ENCODE results near the gene ZIC5. TPM values are rescaled to one million over a fixed set of nuclear protein-coding genes. Genes with fewer than 3 reads are reported as not detected.

The ZIC5 gene
- total RNA-seq, 1 donor from 2014 or later = not detected

DNA sequence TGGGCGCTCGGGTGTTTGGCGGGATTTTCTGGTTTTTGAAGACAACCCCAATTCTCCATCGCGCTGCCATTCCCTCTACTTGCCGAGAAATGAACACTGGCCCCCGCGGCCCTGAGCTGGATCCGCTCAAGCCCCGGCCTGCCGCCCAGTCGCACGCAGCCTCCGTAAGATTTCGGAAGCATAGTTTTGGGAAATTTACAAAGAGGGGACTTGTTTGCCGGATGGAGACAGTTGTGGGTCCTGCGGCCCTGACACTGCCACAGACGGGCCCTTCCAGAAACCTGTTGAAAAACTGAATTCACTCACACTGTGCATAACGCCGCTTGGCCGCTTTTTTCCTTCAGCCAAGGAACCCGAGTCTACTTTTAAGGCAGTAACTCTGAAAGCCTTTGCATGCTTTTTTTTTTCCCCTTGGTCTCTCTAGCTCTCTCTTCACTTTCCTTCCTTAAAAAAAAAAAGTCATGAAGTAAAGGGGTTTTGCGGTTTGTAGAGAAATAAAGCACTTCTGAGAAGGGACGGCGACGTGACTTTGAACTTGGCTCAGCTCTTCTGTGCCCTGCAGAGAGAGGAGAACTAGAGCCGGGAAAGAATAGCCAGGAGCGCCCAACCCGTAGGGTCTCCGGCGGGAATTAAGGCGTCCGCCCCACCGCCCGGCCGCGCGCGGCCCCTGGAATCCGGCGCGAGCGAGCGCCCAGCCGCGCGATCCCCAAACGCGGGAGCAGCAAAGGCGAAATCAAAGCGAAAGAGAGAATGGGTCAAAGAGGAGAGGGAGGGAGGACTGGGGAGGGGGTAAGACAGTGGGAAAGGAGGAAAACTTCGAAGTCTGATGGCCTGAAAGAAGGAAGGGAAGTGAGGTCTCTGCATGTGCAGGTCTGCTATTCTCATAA lies 6.6 kb upstream of the ZIC5 start:
- no peak for ATAC-seq
- intact Hi-C loops (cut with DNase I) = no loop called here

DNA sequence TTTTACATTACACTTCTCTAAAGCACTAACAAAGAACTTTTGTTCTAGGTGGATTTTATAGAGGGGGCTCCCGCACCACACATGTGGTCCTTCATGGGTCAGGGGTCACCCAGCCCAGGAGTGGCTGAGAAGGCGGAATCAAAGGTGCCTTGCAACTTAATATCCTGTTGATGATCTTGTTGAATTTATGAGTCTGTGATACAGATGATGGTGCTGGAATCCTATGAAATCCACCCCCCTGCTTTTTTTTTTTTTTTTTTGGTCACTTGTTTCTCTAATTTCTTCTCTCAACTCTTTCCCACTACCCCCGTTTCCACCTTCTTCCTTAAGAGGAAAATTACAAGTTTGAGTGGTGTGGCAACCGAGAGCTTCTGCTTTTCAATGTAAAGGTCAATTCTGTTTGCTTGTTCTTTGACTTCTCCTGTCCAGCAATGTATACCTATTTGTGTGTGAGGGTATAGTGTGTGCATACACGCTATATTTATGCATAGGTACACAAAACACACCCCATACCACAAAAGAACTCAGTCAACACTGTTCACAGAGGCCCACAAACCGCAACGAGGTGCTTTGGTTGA lies 5.9 kb upstream of the ZIC5 start:
- intact Hi-C loops (cut with DNase I) = no loop called here
- ATAC-seq = no peak
- DNase-seq (ENCODE audit: missing footprints) = no peak

More for the DNA sequence above, 6.6 kb upstream of the ZIC5 start:
- DNase-seq (ENCODE audit: missing footprints) = no peak

DNA sequence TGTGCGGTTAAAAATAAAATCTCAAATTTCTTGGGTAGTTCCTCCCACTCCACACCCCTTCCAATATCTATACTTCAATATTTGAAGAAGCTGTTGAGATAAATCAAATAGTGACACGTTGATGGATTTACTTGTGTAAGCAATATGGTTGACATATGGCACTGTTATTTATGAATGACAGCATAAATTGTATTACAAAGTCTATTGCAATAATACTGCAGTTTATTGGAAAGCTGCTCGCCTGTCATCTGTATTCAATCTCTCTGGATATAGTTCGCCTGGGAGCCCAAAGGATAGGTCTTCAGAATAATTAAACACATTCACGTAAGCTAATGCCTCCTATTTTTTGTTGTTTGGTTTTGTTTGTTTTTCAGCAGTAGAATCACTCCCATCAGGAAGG lies 5.0 kb upstream of the ZIC5 start:
- intact Hi-C loops (cut with DNase I) = no loop called here
- DNase-seq (ENCODE audit: missing footprints) (no peak), ATAC-seq (no peak)

DNA sequence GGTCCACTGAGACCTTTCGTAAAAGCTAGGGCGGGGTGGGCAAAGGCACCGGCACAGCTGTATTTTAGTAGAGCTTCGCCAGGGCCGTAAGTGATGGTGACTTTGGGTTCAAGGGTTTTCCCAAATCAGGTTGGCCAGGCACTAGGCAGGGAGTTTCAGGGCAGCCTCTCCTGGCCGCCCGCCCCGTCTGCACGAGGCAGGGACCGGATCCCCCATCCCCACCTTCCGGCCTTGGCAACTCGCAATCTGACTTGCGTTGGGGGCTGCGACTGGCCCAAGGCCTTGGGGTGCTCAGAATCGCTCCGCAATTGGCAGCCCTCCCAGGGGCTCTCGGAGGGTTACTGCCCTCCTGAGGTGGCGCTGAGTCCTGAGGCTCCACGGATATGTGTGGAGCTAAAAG lies 4.1 kb upstream of the ZIC5 start:
- DNase-seq (ENCODE audit: missing footprints) = no peak

DNA sequence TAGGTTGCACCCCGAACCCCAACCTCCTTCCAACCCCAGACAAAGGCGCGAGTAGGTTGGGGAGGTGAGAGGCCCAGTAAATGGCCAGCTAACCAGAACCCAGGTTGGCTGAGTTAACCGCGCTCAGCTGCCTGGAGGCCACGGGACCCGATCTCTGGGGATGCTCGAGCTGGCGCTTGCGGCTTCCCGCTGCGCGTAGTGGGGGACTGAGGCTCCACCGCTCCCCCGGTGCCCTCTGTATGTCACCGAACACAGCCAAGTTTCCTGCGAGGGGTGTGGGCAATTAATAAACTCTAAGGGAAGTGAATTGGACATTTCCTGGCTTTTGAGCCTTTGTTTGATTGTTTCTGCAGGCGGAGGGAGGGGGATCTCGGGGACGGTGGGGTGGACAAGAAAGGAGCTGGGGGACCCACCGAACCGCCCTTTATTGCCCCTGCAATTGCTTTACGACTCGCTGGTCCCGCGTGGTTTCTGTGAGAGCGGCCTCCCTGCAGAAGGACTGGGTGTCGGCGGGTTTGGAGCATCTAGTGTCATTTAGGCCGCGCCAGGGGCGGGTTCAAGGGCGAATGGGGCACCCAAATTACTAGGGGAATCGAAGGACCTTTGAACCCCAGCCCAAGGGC lies 3.5 kb upstream of the ZIC5 start:
- intact Hi-C loops (cut with DNase I) = no loop called here
- no peak for ATAC-seq
- DNase-seq (ENCODE audit: missing footprints) = no peak

More for the DNA sequence above, 4.1 kb upstream of the ZIC5 start:
- intact Hi-C loops (cut with DNase I) = no loop called here
- no peak for ATAC-seq

DNA sequence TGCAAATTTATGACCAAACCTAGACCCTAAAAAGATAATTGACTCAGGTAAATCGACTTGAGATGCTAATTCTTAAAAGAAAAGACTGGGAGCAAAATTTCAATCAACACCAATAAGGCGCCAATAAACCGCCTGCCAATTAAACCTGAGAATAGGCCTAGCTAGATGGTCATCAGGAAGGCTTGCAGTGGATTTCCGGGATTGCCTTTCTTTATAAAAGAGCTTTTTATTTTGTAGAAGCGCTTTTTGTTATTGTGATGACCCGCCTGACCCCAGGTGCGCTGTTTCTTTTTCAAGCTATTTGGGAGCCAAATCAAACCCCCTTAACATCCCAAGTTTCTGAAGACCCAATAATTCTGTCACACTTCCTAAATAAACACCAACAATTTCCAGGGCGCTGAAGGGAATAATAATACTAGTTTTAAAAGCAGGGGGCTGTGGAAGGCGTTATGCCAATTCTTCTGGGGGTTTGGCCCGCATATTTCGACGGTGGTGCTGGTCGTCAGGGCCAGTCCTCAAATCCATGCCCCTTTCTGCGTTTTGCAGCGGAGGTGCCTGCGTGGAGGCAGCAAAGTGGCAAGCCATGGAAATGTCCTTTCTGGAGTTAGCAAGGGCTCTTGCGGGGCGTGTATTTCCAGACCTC lies 2.9 kb upstream of the ZIC5 start:
- DNase-seq (ENCODE audit: missing footprints) (no peak), ATAC-seq (no peak)
- intact Hi-C loops (cut with DNase I) = no loop called here

DNA sequence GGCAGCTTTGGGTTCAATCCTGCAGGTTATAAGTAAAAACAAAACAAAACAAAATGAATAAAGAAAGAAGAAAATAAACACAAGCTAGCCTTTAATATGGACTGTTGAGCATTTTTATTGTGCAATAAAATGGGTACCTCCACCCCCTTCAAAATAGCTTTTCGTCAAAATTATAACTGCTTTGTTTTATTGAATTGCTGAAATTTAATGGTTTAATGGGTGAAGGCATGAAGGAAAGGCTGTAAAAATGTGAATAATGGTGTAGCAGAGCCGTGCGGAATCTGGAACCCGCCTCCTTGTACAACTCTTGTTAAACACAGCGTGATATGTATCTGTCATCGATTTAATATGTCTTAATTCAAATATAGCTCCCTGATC lies 2.2 kb upstream of the ZIC5 start:
- intact Hi-C loops (cut with DNase I) = no loop called here
- DNase-seq (ENCODE audit: missing footprints) (no peak), ATAC-seq (no peak)

DNA sequence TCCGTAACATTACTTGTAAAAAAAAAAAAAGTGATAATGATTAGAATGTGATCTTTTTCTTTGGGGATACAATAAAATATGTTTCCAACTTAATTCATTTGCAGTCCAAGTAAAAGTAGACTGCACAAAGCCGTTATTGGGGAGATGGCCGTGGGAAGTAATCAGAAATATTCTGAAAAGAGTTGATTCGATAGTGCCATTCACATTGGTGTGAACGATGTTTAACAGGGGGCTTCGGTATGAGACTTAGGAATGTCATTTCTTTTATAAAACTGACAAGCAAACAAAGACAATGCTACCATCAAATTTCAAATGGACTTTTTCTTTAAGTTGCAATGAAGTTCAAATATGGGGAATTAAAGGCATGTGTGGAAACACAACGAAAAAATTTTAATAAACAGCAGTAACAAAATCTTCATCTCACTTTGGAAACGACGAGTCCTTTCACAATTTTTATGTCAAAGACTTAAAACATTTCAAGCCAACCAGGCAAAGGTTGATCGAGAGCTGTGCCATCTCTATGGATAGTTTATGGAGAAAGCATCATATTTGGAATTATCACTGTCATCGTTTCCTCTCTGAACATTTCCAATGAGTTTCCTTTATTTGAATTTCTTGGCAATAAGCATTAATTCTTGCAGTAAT lies 1.7 kb upstream of the ZIC5 start:
- ATAC-seq (no peak), DNase-seq (ENCODE audit: missing footprints) (no peak)
- intact Hi-C loops (cut with DNase I) = no loop called here

DNA sequence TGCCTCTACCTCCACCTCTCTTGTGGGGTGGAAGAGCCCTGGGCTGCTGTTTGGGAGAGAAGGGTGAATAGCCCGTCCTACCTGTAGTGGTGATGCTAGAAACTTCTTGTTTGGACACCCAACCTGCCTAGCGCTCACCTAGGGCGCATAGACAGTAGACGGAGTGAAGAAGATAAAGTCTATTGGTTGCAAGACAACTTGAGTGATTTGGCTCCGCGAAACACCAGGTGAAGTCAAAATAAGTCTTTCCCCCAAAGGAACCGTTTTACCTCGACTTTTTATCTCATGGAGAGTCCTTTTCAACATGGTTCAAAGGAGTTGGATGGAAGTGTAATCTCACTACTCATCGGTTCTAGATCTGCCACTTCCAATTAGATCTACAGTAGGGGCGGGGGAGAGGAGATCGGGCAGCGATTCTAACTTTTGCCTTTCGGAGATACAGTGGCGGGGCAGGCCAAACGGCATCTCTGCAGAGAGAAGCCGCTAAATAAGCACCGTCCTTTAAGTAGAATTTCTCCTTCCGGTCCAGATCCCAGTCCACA lies 694 bp upstream of the ZIC5 start:
- ATAC-seq = no peak
- DNase-seq (ENCODE audit: missing footprints) = no peak
- intact Hi-C loops (cut with DNase I) = no loop called here

DNA sequence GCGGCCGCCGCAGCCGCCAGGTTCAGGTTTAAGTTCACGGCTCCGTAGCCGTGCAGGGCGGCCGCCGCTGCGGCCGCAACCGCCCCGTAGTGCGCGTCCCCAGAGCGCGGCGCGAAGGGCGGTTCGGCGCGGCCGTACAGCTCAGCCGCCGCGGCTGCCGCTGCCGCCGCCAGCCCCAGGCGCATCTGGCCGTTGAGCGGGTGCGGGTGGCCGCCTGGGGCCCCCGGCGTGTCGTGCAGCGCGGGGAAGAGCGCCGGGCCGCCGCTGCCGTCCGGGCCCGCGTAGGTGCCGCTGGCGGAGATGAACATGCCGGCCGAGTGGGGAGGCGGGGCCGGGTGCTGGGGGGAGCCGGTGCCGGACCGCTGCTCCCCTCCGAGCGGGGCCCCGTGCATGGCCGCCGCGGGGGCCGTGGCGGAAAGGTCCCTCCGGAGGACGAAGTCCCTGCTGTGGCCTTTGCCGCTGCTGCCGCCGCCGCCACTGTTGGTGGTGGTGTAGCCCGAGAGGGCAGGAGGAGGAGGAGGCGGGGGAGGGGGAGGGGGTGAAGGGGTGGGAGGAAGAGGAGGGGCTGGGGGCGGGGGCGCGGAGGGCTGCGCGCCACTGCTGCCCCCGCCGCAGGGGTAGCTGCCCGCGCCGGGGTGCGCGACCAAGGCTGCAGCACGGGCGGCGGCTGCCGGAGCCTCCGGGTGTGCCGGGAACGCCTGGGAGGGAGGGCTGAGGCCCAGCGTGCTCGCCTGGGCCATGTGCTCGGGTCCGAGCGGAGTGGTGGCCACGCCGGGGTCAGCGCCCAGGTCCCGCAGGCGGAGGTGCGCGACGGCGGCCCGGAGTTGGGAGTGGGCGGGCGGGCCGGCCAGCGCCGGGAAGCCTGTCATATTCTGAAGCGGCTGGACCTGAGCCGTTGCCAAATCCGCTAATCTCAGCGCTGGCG lies 654 bp downstream of the ZIC5 start:
- DNase-seq (ENCODE audit: missing footprints) = no peak
- intact Hi-C loops (cut with DNase I) = no loop called here
- ATAC-seq = no peak

DNA sequence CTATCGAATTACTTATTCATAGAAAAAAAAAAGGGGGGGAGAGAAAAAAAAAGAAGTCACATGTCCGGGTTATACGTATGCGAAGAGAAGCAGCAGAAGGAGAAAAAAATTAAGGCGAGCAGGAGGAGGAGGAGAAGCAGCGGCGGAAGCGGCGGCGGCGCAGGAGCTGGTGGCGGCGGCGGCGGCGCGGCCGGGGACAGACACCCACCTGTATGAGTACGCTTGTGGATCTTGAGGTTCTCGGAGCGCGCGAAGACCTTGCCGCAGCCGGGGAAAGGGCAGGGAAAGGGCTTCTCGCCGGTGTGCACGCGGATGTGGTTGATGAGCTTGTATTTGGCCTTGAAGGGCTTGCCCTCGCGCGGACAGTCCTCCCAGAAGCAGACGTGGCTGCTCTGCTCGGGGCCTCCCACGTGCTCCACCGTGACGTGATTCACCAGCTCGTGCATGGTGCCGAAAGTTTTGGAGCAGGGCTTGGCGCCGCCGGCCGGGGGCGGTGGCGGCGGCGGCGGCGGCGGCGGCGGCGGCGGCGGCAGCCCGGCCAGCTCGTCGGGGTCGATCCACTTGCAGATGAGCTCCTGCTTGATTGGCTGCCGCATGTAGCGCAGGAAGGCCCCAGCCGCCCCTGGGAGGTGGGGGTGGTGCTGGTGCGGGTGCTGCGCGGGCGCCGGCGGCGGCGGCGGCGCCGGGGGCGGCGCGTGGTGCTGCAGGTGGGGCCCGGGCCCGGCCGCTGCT lies 1.5 kb downstream of the ZIC5 start:
- no peak for ATAC-seq
- intact Hi-C loops (cut with DNase I) = no loop called here
- DNase-seq (ENCODE audit: missing footprints) = no peak

DNA sequence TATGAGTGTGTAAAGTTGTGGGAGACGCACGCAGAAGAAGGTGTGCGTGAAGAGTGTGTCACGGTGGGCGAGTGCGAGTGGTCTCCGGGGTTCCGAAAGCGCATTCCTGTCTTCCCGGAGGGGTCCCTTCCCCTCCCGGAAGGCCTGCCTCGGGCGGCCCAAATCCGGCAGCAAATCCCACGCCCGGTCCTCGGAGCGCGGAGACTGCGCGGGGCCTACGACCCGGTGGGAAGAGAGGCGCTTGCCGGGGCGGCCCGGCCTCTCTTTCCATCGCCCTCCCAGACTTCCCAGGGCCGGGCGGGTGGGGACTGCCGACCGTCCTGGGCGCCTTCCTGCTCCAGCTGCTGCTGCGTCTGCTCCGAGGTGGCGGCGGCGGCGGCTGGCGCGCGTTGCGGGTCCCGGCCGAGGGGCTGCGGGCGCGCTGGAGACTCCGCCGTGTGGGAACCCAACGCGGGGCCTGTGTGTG lies 2.1 kb downstream of the ZIC5 start:
- no peak for DNase-seq (ENCODE audit: missing footprints)
- no peak for ATAC-seq
- intact Hi-C loops (cut with DNase I) = no loop called here

DNA sequence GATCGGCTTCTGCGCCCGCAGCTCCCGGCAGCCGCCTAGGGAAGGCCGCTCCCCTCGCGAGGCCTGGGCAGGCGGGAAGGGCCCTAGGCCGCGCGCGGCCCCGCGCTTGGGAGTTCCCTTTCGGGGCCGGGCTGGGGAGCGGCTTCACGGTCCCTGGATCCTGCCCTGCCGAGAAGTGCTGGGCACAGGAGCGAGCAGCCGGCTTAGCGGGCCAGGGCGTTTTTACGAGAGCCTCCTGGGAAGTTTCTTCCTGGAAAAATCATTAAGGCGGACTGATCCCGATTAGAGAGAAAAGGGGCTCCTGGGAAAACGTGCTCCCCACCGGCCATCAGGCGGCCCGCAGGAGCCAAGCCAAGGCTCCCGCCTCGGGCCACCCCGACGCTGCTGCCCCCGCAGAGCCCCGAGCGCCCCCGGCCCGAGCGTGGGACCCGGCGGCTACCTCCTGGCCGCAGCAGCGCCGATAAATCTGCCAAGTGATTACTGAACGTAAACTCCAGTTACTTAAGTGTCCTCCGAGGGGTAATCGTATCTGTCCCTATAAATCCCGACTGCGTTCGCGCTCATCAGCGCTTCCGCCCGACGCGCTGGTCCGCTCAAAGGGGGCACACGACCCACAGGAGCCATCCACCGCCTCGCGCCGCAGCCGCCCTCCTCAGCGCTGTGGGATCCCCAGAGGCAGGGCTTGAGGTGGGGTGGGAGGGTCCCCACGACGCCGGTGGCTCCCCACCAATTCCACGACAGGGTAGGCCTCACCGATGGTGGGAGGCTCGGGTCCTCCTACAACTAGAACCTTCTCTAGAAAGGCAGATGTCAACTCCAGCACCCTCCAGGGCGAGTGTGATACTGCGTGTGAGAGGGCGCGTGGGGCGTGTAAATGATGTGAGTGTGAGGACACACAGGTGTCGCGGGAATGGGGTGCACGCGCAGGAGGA lies 2.8 kb downstream of the ZIC5 start:
- DNase-seq (ENCODE audit: missing footprints) (no peak), ATAC-seq (peak; percentile 46)
- intact Hi-C loops (cut with DNase I) = no loop called here

DNA sequence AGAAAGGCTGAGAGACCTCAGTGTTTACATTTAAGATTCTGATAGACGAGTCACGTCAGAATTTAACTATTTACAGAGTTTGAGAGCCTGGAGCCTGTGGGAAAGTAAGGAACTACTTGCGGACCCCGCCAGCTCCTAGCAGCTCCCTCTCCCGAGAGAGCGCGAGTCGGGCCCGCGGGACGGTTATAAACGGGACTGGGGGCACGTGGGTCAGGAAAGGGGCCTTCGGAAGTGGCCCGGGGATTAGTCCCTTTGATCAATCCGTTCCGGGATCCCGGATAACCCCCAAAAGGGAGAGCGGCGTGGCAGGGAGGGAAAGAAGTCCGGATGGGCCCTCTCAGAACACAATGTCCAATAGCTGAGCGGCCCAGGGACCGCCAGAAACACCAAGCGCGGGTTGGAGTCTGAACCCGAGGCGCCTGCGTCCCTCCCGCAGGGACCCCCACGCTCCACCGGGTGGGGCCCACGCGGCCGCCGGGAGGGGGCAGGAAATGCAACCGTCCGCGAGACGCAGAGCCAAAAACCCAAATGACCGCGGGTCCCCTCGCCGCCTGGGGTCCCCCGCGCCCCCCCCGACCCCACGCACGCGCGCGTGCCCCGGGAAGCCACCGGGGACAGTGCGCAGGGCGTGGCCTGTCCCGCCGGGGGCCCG lies 3.6 kb downstream of the ZIC5 start:
- no peak for ATAC-seq
- no peak for DNase-seq (ENCODE audit: missing footprints)
- intact Hi-C loops (cut with DNase I) = no loop called here

DNA sequence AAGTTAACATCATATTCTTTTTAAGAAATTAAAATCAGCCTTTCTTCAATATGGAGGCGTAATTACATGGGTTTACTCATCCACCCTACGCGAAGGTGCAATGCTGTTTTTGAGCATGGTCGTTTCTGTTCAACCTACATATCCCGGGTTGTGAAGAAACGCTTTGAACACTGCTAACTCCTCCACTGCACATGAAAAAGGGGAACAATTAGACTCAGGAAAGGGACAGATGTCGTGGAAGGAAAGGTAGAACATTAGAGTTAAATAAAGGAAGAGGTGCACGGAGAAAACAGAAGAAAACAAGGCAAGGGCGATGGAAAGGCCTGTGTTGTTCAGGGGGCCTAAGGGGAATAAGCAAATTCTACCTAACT lies 4.1 kb downstream of the ZIC5 start:
- no peak for DNase-seq (ENCODE audit: missing footprints)
- intact Hi-C loops (cut with DNase I) = no loop called here
- no peak for ATAC-seq

All from Right ventricle myocardium inferior (tissue), 1 donor.